Adrenal gland (tissue), 5 donors: Measurements from ENCODE around the gene HMG20B.

ENCODE experiments used
- POLR2A ChIP-seq, 2 donors: fragments of 450-650 bp; IDR thresholded peaks; one replicate each; pipeline ENCODE4 v1.6.1; 2017; ENCODE audit warnings: antibody characterized with exemption in 2 of 2, mild to moderate bottlenecking in 2 of 2, moderate library complexity in 1 of 2
- TF ChIP-seq, protein P1 (sequence below), 6 experiments: fragments of 450-650 bp in 4 of 6; fragments of 200-600 bp in 2 of 6; sonication (generic) in 1 of 6; IDR thresholded peaks; 1 replicate in 5 of 6; 2 replicates in 1 of 6; pipeline versions ENCODE4 v1.5.1 to v1.8.0; 2016 to 2021; ENCODE audit warnings: antibody characterized with exemption in 6 of 6, mild to moderate bottlenecking in 2 of 6, moderate library complexity in 1 of 6
- donor health status: DM: no; HTN: no; CAD: no.

DNA sequence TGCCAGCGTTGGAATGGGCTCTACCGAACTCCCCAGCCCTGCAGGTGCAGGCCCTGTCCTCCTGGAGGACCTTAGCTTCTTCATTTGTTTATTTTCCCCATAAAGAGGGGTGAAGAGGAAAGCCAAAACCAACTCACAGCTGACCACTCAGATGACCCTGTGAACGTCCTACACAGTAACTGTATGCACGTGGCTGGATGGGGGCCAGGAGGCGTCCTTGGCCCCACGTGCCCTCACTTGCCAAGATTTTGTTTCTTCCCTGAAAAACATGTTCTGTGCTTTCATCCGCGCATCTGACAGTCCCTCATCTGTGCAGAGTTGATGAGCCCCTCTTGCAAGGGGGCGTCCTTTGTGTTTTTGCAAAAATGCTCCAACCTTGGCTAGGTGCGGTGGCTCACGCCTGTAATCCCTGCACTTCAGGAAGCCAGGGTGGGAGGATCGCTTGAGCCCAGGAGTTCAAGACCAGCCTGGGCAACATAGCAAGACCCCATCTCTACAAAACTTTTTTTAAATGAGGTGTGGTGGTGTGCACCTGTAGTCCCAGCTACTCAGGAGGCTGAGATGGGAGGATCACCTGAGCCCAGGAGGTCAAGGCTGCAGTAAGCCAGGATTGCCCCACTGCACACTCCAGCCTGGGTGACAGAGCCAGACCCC lies 39.1 kb upstream of the HMG20B start:
- TF ChIP-seq, protein P1, sequence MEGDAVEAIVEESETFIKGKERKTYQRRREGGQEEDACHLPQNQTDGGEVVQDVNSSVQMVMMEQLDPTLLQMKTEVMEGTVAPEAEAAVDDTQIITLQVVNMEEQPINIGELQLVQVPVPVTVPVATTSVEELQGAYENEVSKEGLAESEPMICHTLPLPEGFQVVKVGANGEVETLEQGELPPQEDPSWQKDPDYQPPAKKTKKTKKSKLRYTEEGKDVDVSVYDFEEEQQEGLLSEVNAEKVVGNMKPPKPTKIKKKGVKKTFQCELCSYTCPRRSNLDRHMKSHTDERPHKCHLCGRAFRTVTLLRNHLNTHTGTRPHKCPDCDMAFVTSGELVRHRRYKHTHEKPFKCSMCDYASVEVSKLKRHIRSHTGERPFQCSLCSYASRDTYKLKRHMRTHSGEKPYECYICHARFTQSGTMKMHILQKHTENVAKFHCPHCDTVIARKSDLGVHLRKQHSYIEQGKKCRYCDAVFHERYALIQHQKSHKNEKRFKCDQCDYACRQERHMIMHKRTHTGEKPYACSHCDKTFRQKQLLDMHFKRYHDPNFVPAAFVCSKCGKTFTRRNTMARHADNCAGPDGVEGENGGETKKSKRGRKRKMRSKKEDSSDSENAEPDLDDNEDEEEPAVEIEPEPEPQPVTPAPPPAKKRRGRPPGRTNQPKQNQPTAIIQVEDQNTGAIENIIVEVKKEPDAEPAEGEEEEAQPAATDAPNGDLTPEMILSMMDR (IDR thresholded peaks at IDR 0.05) = no peak
- no peak for TF ChIP-seq POLR2A (IDR thresholded peaks at IDR 0.05)
